T-helper 22 cell (primary cell): ENCODE results near the gene HOXD11.

Source experiments
- DNase-seq: peaks from one replicate; pipeline ENCODE4 v3.0.0-alpha.2; 2020; ENCODE audit warnings: low read depth

HOXD11 gene

DNA sequence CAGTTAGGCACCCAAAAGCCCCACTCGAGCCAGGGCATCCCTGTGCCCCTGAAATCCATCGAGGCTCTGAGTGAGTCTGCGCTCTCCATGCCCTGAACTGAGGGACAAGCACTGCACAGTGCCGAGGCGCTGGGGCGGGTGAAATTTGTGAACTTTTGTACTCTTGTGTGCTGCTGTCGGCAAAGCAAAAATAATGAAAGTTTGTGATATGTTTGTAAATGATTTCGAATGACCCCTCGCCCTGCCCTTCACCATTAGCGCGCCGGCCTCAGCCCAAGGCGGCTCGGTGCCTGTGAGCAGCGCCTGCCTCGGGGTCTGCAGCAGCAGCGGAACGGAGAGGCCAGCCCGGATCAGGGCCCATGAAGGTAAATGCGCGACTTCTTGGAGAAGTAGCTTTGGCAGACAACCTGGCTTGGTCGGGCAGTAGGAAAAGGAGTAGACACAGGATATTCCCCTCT lies 42.4 kb downstream of the HOXD11 start:
- no peak for DNase-seq

DNA sequence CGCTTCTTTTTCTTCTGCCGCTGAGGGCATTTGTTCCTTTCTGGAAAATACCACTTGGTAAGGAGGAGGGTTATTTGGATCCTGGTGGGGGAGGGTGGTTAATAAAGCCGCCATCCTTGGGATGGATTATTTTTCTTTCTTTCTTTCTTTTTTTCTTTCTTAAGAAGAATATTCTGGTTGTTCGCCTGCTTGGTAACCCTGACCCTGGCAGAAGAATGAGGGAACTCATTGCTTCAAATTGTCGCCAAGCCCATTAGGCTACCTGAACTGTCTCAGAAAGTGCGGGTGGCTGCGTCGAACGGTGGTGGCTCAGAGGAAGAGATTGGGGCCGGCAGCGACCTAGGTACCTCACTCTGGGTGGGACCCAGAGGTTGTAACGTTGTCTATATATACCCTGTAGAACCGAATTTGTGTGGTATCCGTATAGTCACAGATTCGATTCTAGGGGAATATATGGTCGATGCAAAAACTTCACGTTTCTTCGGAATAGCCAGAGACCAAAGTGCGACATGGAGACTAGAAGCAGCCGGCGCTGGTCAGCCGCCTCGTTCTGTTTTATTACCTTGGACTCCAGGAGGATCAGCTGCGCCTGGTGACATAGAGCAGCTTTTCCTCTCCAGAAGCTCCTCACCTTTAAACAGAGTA lies 43.0 kb downstream of the HOXD11 start:
- no peak for DNase-seq

DNA sequence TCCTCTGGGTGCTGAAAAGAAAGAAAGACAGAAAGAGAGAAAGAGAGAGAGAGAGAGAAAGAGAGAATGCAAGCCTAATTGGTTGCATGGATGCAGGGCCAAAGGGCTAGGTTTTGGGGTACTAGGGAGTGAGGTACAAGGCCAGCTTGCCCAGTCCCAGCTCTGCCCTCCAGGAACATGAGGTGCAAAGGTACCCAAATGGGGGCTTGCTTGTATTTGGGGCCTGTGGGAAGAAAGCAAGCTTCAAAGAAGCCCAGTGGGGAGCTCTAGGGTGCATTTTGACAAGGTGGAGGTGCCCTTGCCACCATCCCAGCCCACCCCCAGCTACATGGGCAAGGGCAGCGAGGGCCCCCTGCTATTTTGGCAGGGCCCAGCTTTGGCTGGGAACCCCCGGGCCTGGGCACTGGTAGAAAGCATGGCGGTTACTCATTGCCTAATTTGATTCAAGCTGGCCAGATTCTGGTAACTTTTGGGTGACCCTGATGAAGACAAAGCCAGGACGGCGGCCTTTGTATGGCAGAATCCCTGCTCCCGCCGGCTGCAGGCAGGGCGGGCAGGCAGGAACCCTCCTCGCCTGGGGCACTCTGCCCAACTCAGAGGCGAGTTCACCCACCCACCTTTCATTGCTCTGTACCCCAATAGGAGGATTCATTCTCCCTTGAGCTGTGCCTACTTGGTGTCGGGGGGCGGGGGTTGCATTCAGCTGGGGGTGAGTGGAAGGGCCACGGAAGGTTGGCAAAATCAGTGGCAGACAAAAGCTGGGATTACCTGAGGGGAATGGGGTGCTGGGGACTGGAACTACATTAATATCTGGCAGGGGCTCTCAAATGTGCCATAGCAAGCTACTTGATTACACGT lies 43.7 kb downstream of the HOXD11 start:
- no peak for DNase-seq

DNA sequence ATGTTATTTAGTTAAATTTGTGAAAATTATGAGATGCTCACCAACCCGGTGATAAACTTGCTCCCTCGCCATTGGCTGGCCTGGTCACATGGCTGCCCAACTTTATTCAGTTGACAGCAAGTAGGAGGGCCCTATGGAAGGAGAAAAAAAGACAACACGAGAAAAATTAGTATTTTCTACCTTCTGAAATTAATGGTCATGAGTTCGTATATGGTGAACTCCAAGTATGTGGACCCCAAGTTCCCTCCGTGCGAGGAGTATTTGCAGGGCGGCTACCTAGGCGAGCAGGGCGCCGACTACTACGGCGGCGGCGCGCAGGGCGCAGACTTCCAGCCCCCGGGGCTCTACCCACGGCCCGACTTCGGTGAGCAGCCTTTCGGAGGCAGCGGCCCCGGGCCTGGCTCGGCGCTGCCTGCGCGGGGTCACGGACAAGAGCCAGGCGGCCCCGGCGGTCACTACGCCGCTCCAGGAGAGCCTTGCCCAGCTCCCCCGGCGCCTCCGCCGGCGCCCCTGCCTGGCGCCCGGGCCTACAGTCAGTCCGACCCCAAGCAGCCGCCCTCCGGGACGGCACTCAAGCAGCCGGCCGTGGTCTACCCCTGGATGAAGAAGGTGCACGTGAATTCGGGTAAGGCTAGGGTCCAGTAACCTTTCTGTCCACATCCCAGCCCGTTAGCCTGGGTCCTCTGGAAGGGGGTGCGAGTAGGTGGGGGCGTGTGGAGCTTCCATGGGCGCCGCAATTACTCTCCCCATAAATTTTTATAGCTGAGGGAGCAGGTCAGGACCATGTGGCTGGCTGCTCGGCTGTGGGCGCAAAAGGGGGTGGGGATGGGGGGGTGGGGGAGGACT lies 44.6 kb downstream of the HOXD11 start, which contains the start of gene HOXD4:
Gene HOXD4 (plus strand): TSS at position 109 of the 846 bp plus-strand sequence. CDS start 84 bp downstream, at position 193.
- no peak for DNase-seq

DNA sequence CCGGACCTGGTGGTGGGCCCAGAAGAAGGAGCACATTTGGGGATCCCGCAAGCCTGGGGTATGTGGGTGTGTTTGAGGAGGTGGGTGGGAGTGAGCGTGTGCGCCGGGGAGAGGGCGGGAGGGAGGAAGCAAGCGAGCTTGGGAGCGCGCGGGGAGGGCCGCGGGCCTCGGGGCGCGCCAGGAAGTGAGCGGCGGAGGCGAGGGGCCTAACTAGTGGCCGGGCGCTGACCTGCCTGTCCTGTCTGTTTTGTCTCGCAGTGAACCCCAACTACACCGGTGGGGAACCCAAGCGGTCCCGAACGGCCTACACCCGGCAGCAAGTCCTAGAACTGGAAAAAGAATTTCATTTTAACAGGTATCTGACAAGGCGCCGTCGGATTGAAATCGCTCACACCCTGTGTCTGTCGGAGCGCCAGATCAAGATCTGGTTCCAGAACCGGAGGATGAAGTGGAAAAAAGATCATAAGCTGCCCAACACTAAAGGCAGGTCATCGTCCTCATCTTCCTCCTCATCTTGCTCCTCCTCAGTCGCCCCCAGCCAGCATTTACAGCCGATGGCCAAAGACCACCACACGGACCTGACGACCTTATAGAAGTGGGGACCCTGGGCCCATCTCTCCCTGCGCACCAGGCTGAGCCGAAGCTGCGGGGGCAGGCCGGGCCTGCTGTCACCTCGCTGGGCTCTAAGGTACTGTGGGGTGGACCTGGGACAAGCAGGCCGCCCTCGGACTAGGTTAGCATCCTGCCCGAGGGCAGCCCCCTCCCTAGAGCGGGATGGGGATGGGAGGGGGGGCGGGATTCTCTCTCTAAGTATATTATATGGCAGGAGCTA lies 45.5 kb downstream of the HOXD11 start:
- DNase-seq: no peak

DNA sequence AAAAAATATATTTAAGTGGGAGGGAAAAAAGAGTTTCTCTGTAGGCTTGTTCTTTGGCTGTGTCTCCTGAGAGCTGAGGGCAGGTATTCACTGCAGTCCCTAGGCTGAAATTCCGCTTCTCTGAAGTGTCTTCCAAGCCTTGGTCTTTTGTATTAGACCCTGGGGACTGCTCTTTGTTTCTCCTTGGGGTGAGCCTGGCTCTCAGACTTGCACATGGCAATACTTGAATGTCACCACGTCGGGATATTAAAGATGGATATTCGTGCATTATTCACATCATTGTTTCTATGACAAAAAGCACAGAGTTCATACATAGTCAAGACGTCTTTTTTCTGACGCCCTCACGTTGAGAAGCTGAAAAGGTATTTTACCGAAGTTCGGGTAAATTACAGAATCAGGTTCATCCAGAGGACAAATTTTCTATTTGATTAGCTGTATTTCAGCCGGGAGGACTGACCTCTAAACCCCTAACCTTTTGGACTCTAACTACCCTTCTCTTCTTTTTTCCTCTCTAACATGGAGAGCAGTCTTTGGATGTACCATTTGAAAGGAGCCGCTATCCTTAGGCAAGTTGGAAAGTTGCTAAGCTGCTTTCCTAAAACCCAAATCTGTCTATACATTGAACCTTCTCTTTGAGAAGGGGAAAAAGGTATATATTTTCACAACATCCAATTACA lies 47.6 kb downstream of the HOXD11 start:
- no peak for DNase-seq

DNA sequence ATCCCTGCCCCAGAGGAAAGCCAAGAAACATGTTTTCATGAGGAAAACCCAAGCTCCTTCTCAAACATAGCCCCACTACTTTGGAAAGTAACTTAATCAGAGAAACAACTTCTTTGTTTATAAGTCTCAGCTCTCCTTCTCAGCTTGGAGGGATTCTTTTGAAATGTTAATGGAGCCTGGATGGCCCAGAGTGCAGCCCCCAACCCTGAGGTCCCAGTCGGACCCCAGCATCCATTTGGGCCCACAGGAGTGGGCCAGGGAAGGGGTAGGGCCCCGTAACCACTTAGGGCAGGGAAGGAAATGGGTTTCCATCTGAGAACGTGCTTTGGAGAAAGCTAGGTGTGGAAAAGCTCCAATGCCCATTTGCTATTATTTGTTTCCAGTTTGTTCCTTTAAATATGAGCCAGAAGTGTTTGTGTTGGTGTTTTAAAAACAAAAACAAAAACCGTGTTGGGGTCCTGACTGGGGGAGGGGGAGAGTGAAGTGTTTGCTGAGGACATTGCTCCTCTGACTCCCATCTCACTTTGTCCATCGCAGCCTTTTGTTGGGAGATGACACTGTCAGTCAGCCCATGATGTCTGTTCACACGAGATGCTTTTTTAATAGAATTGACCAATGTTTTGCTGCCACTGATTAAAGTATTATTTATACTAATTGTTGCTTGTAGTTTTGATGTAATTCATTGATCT lies 48.4 kb downstream of the HOXD11 start:
- no peak for DNase-seq

DNA sequence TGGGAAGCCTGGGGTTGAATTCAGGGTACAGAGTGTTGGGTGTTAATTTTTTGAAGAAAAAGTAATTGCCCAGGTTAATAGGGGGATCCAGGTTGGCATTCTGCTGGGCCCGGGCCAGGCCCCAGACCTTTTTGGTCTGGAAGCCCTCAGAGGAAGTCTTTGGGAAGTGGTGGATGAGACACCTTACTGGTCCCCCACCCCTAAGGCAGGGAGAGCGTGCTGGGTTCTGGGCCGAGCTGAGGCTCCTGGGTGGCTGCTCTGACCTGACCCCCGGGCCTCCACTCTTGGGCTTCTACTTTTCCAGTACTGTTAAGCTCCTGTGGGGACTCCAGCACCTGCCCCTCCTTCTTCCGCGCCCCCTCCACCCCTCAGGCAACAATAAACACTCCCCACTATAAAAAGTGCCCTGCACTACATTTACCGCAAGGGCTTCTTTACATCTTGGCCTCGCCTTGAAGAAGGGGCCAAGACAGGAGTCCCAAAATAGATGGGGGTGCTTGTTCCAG lies 49.3 kb downstream of the HOXD11 start:
- DNase-seq: no peak

DNA sequence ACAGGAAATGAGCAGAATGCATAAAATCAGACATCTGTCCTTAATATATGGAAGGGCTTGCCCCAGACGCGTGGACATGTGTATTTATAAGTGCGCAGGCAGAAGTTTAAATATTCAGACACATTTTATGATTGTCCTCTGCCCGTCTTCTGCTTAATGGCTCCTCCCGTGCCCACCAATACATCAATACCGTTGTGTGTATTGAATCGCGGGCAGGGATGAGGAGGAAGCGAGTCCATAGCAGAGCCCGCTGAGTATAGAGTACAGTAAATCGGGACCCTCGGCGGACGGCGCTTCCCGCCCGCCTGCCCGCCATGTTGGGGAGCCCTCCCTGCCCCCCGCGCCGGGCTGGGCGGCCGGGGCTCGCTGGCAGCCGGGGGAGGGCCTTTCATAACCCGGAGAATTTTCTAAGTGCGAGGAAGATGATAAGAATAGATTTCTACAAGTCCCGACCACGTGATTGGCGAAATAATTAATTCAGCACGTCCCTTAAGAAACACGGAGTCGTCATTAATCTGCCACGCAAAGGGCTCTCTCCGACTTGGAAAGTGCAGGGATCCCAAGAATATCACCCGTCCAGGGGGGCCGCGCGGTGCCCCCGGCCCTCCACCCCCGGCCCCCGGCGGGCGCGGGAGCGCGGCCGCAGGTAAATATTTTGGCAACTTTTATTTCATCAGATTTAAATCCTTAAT lies 49.9 kb downstream of the HOXD11 start, which contains the start of gene HOXD3:
Gene HOXD3 (plus strand): TSS at position 501 of the 692 bp plus-strand sequence. CDS start 11,808 bp downstream, outside the sequence.
- DNase-seq: no peak

DNA sequence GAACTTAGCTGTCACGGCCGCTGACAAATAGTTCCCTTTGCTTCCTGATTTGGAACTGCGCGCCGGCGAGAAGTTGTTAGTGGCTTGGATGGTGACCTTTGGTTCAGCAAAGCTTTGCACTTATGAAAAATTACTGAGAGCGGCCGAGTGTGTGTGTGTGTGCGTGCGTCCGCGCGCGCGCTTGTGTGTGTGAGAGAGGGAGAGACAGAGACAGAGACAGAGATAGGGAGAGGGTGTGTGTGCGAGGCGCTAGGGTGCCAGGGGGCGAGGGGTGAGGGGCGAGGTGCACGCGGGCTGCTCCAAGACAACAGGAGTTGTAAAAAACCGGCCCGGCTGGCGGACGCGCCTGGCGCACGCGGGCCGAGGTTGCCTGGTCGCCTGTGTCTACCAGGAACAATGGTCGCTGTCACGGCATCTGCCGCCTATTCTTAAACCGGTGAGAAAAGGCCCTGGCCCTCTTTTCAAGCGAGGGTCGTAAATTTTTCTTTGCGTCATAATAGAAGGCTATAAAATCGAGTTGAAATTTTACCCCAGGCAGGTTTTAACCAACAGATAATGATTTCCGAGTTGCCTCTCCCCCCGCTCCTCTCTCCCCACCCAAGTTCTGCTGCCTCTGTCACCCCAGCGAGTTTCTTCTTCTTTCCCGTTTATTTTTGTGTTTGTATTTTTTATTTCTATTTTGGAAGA lies 50.6 kb downstream of the HOXD11 start:
- DNase-seq: no peak

DNA sequence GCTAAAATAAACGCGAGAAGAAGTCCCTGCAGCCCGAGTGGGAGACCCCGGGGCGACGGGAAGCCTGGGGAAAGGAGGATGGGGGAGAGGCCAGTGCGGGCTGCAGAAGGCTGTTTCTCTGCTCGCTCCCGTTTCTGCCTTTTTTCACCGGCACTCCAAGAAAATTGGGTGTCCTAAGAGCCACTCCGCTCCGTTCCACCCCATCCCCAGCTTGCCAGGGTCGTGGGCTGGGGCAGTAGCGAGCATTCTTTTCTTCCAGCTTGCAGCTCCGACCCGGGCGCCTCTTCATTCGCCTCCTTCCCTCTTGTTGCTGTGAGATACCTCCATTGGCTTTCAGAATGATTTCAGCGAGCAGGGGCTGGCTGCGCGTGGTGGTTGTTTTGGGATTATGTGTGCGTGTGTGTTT lies 51.1 kb downstream of the HOXD11 start:
- no peak for DNase-seq

DNA sequence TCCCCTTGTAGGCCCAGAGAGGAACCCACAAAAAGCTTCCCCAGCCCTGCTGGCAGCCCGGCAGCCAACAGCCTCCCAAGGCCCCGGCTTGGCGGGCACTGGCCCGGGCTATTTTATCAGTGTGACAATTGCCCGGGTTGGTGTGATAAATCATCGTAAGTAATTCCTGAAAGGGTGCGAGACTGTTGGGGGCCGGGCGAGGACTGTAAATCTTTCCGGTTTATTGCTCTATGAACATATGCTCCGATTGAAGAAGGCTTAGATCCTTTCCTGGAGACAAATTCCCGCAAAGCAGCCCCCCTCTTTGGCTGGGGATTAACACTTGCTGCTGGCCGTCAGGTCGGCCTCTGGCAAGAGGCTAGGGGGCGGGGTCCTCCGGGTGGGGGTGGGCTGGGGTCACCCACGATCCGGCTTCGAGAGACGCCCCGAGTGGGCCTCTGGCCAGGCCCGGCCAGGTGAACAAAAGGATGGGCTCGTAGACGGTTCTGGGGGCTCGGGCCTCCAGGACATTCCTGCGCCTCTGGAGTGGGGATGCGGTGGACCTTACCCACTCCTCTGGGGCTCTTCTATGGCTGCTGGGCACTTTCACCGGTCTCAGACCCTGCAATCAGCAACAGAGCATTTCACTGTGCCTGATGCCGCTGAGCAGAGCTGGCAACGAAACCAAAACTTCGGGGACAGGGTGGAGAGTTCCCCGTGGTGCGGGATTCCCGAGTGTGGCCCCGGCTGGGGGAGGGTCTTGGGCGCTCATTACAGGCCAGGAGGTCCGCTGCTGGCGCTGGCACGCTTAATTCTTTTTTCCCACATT lies 52.0 kb downstream of the HOXD11 start:
- no peak for DNase-seq
